Subcutaneous abdominal adipose tissue (tissue), 5 donors: Measurements from ENCODE around the gene NELFB.
"Not testable (repeated sequence)": the region's sequence is repeated elsewhere in the genome, so short reads cannot be mapped to it uniquely, and the experiment has no call there.

ENCODE experiments used
- H3K27ac ChIP-seq: one replicate; pipeline ENCODE4 v1.7.0; 2013; ENCODE audit warnings: low read depth, mild to moderate bottlenecking, inconsistent platforms, low read length, moderate library complexity
- H3K27me3 ChIP-seq, 5 donors: one replicate each; pipeline ENCODE4 v1.7.0; 2013; ENCODE audit warnings: low read length in 5 of 5, inconsistent platforms in 1 of 5; ENCODE audit not compliant: control insufficient read depth in 5 of 5, insufficient read depth in 4 of 5
- H3K36me3 ChIP-seq, 5 donors: one replicate each; pipeline ENCODE4 v1.7.0; 2013; ENCODE audit warnings: low read length in 5 of 5; ENCODE audit not compliant: control insufficient read depth in 5 of 5, insufficient read depth in 5 of 5
- H3K4me1 ChIP-seq, 5 donors: one replicate each; pipeline ENCODE4 v1.7.0; 2013; ENCODE audit warnings: low read length in 5 of 5, mild to moderate bottlenecking in 3 of 5, moderate library complexity in 1 of 5; ENCODE audit not compliant: control insufficient read depth in 5 of 5, insufficient read depth in 5 of 5
- H3K4me3 ChIP-seq, 5 donors: one replicate each; pipeline ENCODE4 v1.7.0; 2013; ENCODE audit warnings: low read length in 5 of 5, low read depth in 1 of 5
- H3K9ac ChIP-seq, 5 donors: one replicate each; pipeline ENCODE4 v1.7.0; 2013; ENCODE audit warnings: low read length in 5 of 5, mild to moderate bottlenecking in 4 of 5, moderate library complexity in 3 of 5
- H3K9me3 ChIP-seq, 5 donors: one replicate each; pipeline ENCODE4 v1.7.0; 2013; ENCODE audit warnings: low read length in 5 of 5; ENCODE audit not compliant: control insufficient read depth in 5 of 5
- donor health status: healthy.
- donor health status: healthy.
- donor health status: healthy.
- donor health status: healthy.
- donor health status: healthy.

Gene NELFB

GRCh38 chr9:137234758-137235423 is 20.2 kb upstream of the NELFB start:
- H3K9me3 ChIP-seq = no peaks in the 10 kb centered on the region
- peaks cover 0 to 31% (median 21%) of the 10 kb centered on the region in 5 donors for H3K4me1 ChIP-seq
- no peaks in the 10 kb centered on the region for H3K36me3 ChIP-seq
- no peak overlapping the region for H3K27ac ChIP-seq
- H3K4me3 ChIP-seq = no peak overlapping the region
- peaks cover 39 to 49% (median 45%) of the 10 kb centered on the region in 5 donors for H3K27me3 ChIP-seq
- no peak overlapping the region for H3K9ac ChIP-seq

GRCh38 chr9:137235424-137236237 is 19.5 kb upstream of the NELFB start:
- H3K27ac ChIP-seq = no peak overlapping the region
- peaks cover 33 to 42% (median 38%) of the 10 kb centered on the region in 5 donors for H3K27me3 ChIP-seq
- H3K4me3 ChIP-seq = peak overlapping the region in 1 of 5 donors; percentile 46
- H3K36me3 ChIP-seq = no peaks in the 10 kb centered on the region
- H3K9me3 ChIP-seq = no peaks in the 10 kb centered on the region
- peaks cover 0 to 37% (median 24%) of the 10 kb centered on the region in 5 donors for H3K4me1 ChIP-seq
- H3K9ac ChIP-seq = peak overlapping the region in 2 of 5 donors; percentile 38 to 41

DNA sequence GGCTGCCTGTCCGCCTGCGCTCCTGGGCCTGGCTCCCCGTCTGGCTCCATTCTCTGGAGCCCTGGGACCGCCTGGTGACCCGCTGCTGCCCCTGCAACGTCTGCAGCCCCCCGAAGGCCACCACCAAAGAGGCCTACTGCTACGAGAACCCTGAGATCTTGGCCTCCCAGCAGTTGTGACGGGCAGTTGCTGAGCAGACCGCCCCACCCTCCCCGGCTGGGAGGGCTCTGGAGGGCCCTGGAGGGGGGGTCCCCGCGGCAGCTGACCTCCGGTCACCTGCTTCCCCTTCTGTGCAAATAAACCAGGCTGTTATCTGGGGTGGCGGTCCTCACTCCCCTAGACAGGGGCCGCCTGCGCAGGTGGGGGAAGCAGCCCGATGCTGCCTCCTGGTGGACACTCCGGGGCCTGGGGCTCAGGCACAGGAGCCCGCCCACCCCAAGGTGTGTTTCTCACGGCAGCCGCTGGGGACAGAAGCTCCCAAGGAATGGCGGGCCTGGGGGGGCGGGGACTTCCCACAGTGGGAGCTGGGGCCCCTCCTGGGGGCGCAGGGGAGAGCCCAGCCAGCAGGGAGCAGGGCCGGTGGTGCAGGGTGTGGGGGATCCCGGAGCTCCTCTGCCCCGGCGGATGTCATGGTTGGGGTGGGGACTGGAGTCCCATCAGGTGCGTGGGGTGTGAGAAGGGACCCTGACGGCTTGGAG is 18.7 kb upstream of the NELFB start:
- no peaks in the 10 kb centered on the region for H3K9me3 ChIP-seq
- peak overlapping the region in 1 of 5 donors; percentile 46 for H3K4me3 ChIP-seq
- no peak overlapping the region for H3K27ac ChIP-seq
- peaks cover 0 to 37% (median 24%) of the 10 kb centered on the region in 5 donors for H3K4me1 ChIP-seq
- no peaks in the 10 kb centered on the region for H3K36me3 ChIP-seq
- H3K9ac ChIP-seq = peak overlapping the region in 2 of 5 donors; percentile 38 to 41
- H3K27me3 ChIP-seq = peaks cover 25 to 34% (median 31%) of the 10 kb centered on the region in 5 donors

GRCh38 chr9:137236936-137237421 is 18.1 kb upstream of the NELFB start:
- Histone ChIP-seq H3K9ac (no peak overlapping the region), H3K4me3 (no peak overlapping the region), H3K27ac (no peak overlapping the region), H3K36me3 (peaks cover 0 to 1% (median under 1%) of the 10 kb centered on the region in 5 donors), H3K27me3 (peaks cover 20 to 28% (median 26%) of the 10 kb centered on the region in 5 donors), H3K9me3 (no peaks in the 10 kb centered on the region), H3K4me1 (peaks cover 1 to 42% (median 26%) of the 10 kb centered on the region in 5 donors)

DNA sequence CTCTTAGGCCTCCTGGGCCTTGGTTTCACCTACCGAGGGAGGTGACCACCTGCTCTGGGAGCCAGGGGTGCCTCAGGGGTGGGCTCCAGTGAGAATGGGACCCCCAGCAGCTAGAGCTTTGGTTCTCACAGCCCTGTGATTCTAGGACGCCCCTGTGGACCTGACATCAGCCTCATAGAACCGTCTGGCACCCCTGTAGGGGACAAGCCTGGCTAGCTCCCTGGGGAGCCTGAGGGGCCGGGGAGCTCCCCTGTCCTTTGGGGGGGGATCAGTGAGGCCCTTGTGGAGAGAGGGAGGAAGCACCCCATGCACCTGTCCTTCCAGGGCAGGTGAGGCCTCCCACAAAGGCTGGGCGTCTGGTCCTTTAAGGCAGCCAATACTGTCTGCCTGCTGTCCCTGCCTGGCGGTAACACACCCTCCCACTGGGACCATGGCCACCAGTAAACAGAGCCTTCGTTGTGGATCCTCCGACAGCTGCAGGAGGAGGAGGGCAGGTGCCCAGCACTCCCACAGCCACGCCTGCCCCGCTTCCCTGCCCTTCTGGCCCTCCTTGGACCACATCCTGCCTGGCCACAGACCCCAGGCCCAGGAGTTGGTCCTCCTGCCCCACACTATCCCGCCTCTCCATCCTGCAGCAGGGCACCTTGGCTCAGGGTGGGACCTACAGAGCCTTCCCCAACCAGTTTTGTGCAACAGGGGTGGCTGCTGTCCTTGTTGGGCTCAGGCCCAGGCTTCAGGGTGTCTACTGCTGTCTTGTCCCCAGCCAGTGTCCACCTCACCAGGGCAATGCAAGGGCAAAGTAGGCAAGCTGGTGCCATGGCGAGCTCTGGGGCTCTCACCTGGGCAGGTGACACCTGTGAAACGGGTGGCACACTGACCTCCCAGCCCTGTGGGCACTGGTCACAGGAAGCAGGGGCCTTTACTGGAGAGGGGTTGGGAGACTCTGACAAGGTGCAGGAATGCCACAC is 17.1 kb upstream of the NELFB start:
- H3K27ac ChIP-seq = no peak overlapping the region
- H3K4me1 ChIP-seq = peaks cover 8 to 52% (median 36%) of the 10 kb centered on the region in 5 donors
- H3K36me3 ChIP-seq = peaks cover 0 to 12% (median 11%) of the 10 kb centered on the region in 5 donors
- no peak overlapping the region for H3K9ac ChIP-seq
- peaks cover 16 to 21% (median 19%) of the 10 kb centered on the region in 5 donors for H3K27me3 ChIP-seq
- no peak overlapping the region for H3K4me3 ChIP-seq
- H3K9me3 ChIP-seq = no peaks in the 10 kb centered on the region

GRCh38 chr9:137239541-137240200 is 15.5 kb upstream of the NELFB start:
- peak overlapping the region in 4 of 5 donors; percentile 65 to 81 (median 71) for H3K9ac ChIP-seq
- peaks cover 7 to 11% (median 8%) of the 10 kb centered on the region in 5 donors for H3K27me3 ChIP-seq
- peaks cover 0 to 21% (median 19%) of the 10 kb centered on the region in 5 donors for H3K36me3 ChIP-seq
- peaks cover 8 to 65% (median 43%) of the 10 kb centered on the region in 5 donors for H3K4me1 ChIP-seq
- peak overlapping the region; percentile 22 to 77 (median 67) for H3K4me3 ChIP-seq
- not testable (repeated sequence) for H3K9me3 ChIP-seq
- H3K27ac ChIP-seq = peak overlapping the region; percentile 86

DNA sequence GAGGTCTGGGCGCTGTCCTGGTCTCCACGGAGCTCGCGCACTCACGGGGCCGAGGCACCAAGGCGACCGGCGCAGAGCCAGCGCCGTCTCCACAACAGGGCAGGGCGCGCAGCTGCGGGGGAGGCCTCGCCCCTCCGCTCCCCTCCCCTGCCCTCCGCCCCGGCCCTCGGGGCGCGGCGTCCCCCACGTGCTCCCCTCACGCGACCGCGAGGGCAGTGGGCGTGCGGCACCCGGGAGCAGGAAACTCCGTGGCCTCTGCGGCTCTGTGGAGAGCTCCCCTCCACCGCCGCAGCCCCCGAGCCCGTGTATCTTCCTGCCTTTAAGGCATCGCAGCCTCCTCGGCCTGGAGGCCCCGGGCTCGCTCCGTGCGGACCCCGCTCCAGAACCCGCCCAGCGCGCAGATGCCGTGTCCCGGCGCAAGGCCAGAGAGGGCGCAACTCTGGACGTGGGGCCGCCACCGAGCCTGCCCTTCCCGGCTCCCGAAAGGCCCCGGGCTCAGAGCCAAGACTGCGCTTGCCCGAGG is 14.7 kb upstream of the NELFB start:
- Histone ChIP-seq H3K4me1 (peaks cover 8 to 68% (median 43%) of the 10 kb centered on the region in 5 donors), H3K4me3 (peak overlapping the region in 4 of 5 donors; percentile 65 to 77 (median 67)), H3K27me3 (peaks cover 2 to 4% (median 3%) of the 10 kb centered on the region in 5 donors), H3K9me3 (no peaks in the 10 kb centered on the region), H3K9ac (peak overlapping the region in 4 of 5 donors; percentile 65 to 81 (median 71)), H3K36me3 (peaks cover 0 to 21% (median 19%) of the 10 kb centered on the region in 5 donors), H3K27ac (peak overlapping the region; percentile 86)

GRCh38 chr9:137240841-137241489 is 14.2 kb upstream of the NELFB start, which contains the start of gene TUBB4B:
TSS of gene TUBB4B (plus strand) at chr9:137241287. CDS start at chr9:137241361, 74 bp downstream.
- H3K4me3 ChIP-seq = peak within 1 kb of the TSS; percentile 80 to 87 (median 83)
- H3K9me3 ChIP-seq = no peaks in the 10 kb centered on the region
- peak within 1 kb of the TSS; percentile 86 for H3K27ac ChIP-seq
- peaks cover 0 to 3% (median 0%) of the 10 kb centered on the region in 5 donors for H3K27me3 ChIP-seq
- H3K4me1 ChIP-seq = peaks cover 8 to 62% (median 41%) of the 10 kb centered on the region in 5 donors
- peaks cover 0 to 21% (median 19%) of the 10 kb centered on the region in 5 donors for H3K36me3 ChIP-seq
- peak within 1 kb of the TSS in 4 of 5 donors; percentile 70 to 91 (median 84) for H3K9ac ChIP-seq
